Coronary artery (tissue), 2 donors: ENCODE results near the gene TBL1X.

ENCODE experiments used
- DNase-seq: peaks from one replicate; pipeline ENCODE4 v3.0.0-alpha.2; 2017; ENCODE audit warnings: low spot score
- H3K27ac ChIP-seq, 2 donors: fragments of 200-600 bp; sonication (generic); one replicate each; pipeline ENCODE4 v1.5.1; 2016 to 2019
- H3K4me3 ChIP-seq: fragments of 200-600 bp; sonication (generic); 2 replicates; pipeline ENCODE4 v1.5.1; 2016; ENCODE audit warnings: mild to moderate bottlenecking, moderate library complexity
- TF ChIP-seq, protein P1 (sequence below): fragments of 200-600 bp; sonication (generic); IDR thresholded peaks from one replicate; pipeline ENCODE4 v1.5.1; 2019; ENCODE audit warnings: antibody characterized with exemption

The TBL1X gene

DNA sequence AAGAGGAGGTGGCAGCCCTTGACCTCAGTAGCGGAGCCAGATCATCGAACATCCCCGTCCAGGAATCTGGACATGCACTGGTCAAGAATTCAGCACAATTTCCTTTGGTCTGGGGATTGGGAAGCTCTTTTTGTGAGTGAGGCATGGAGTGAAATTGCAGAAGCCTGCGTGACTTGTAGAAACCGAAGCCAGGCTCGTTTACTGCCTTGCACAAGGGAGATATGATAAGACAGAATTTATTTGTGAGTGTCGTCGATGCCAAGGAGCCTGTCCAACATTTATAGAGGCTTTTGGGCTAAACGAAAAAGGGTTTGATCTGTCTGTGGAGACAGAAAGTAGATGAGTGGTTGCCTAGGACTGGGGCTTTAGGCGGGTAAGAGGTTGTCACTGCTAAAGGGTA lies 50.6 kb downstream of the TBL1X start:
- peak; percentile 31 for DNase-seq
- TF ChIP-seq, protein P1, sequence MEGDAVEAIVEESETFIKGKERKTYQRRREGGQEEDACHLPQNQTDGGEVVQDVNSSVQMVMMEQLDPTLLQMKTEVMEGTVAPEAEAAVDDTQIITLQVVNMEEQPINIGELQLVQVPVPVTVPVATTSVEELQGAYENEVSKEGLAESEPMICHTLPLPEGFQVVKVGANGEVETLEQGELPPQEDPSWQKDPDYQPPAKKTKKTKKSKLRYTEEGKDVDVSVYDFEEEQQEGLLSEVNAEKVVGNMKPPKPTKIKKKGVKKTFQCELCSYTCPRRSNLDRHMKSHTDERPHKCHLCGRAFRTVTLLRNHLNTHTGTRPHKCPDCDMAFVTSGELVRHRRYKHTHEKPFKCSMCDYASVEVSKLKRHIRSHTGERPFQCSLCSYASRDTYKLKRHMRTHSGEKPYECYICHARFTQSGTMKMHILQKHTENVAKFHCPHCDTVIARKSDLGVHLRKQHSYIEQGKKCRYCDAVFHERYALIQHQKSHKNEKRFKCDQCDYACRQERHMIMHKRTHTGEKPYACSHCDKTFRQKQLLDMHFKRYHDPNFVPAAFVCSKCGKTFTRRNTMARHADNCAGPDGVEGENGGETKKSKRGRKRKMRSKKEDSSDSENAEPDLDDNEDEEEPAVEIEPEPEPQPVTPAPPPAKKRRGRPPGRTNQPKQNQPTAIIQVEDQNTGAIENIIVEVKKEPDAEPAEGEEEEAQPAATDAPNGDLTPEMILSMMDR: no peak
- Histone ChIP-seq H3K4me3 (no peak overlapping the region), H3K27ac (no peak overlapping the region)

DNA sequence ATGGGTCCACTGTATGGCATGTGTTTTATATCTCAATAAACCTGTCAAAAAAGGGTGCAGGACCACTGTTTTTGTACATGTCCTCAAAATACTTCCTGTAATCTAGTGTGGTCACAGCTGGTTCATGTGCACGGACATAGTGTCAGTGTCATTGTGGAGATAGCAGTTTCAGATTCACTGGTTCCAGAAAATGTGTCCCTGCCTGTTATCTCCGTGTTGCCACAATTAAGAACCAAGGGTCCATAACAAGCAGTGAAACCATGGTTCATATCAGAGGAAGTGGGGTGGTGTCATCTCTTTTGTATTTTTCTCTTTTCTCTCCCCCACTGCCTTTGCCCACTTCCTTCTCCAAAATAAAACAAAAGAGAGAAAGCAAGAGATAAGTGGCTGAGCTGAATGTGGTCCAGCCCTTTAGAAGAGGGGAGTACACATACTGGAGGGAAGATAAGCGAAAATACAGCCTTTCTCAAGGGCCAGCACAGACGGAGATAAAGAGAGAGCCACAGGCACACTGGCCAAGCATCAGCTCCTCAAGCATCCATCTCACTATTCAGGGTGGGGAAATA lies 51.2 kb downstream of the TBL1X start:
- no peak overlapping the region for H3K27ac ChIP-seq
- no peak overlapping the region for H3K4me3 ChIP-seq
- DNase-seq: peak; percentile 1
- TF ChIP-seq, protein P1: no peak

DNA sequence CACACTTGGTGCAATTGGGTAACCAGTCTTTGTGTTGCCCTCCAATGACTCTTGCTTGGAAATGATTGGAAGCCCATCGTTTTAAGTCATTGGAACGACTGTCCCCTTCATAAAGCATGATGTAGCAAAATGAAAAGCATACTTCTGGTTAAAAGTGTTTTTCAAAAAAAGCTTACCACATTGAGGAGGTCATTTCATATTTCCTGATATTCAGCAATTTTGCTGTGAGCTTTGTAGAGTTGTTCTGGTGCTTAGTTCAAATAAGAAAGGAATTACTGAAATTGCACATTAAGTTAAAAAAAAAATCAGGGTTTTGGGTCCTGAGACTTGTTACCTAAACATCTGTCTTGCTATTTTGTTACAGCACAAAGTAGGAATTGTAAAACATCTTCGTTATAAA lies 51.8 kb downstream of the TBL1X start:
- no peak overlapping the region for H3K4me3 ChIP-seq
- no peak overlapping the region for H3K27ac ChIP-seq
- TF ChIP-seq, protein P1: no peak
- DNase-seq: no peak

DNA sequence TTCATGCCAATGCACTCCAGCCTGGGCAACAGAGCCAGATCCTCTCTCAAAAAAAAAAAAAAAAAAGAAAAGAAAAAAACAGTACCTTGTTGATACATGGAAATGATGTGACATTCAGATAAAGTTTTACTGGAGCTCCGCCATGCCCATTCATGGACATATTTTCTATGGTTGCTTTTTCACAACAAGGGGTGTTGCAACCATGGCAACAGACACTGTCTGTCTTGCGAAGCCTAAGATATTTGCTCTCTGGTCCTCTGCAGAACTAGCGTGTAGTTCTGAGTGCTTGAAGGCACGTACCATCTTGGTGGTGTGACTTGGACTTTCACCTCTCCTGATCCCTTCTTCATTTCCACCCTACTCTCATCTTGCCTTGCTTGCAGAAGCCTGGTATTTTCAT lies 53.2 kb downstream of the TBL1X start:
- DNase-seq: no peak

DNA sequence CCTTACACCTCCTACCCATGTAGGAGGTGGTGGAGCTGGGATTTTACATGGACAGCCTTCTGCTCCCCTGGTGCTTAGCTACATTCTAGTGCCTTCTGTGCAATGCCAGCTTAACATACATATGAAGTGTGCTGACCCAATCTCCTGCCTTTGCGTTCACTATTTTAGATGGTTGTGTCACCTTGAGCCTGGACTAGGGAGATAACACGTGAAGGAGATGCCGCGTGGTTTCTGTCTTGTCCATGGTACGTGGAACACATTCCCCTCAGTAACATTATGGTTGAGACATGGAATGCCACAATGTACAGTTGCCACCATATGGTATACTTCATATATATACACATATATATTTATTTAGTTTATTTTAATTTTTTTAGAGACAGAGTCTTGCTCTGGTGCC lies 54.0 kb downstream of the TBL1X start:
- Histone ChIP-seq H3K27ac (no peak overlapping the region), H3K4me3 (no peak overlapping the region)
- peak; percentile 36 for DNase-seq
- TF ChIP-seq, protein P1: no peak

More for the DNA sequence above, 53.2 kb downstream of the TBL1X start:
- TF ChIP-seq, protein P1: no peak
- Histone ChIP-seq H3K27ac (no peak overlapping the region), H3K4me3 (no peak overlapping the region)

DNA sequence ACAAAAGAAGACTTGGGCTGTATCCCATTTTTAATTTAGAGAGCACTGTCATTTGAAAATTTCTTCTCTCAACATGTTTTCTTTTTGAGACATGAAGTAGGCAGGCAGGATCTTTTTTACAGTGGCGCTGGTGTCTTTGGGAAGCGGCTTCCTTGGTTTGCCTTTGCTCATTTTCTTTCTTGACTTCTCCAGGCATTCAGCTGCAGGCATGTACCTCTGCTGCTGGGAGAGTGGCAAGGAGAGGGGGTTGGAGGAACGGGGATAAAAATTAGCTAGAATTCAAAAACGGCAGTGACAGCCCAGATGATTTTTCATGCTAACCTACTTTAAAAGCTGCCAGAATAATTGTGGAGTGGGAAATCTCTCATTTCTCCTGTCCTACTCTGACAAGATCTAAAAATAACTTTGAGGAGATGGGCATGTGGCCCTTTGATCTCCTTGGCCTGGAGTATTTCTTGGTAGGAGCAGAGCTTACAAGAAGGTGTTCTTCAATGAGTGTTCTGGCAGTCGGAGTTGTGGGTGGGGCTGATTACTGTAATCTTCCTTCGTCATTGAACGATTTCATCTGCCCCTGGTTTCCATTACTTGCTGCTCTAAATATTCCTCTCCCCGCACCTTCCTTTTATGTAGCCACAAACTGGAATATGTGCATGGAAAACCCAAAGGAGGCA lies 54.8 kb downstream of the TBL1X start:
- Histone ChIP-seq H3K27ac (no peak overlapping the region), H3K4me3 (no peak overlapping the region)
- TF ChIP-seq, protein P1: no peak
- DNase-seq: peak; percentile 19

DNA sequence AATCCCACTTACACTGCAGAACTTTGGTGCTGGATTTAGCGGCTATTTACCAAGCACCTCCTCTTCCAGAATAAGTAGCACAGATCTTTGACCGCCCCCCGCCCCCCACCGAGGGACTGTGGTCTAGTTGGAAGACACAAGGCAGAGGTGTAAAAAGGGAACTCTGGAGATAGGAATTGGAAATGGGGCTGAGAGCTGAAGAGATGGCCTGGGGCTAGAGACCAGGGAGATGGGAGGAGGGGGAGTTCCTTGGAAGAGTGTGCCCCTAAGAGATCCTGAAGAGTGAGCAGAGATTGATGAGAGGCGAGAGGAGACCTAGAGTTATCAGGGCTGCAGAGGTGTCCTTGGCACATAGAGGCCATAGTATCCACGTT lies 55.3 kb downstream of the TBL1X start:
- Histone ChIP-seq H3K4me3 (no peak overlapping the region), H3K27ac (no peak overlapping the region)
- DNase-seq: peak; percentile 64
- TF ChIP-seq, protein P1: no peak
